Pancreas (tissue), 10 donors: ENCODE measurements around the gene PSMA7. TPM values are rescaled to one million over a fixed set of nuclear protein-coding genes. Genes with fewer than 3 reads are reported as not detected.

Experiments
- ATAC-seq, 4 donors: fragments of 200-7000 bp; cut with Tn5 transposase; one replicate each; pipeline versions ENCODE4 v1.8.0 to v1.9.1; 2020; ENCODE audit warnings: mild to moderate bottlenecking in 4 of 4, moderate library complexity in 4 of 4
- DNase-seq, 6 donors: peaks; one replicate each; pipeline ENCODE4 v3.0.0-alpha.2; 2020
- FAIRE-seq: peaks from 2 replicates; lab custom pipeline; 2012; peaks lifted over from hg19 to GRCh38; lab: Jason Lieb, UNC
- H3K27ac ChIP-seq, 4 donors: fragments of 200-600 bp; sonication (generic); 1 replicate in 3 of 4; 2 replicates in 1 of 4; pipeline versions ENCODE4 v1.5.0 to v1.8.0; 2020
- H3K27me3 ChIP-seq, 4 donors: fragments of 200-600 bp; one replicate each; pipeline ENCODE4 v1.8.0; 2021
- H3K36me3 ChIP-seq, 3 donors: fragments of 200-600 bp; sonication (generic) in 1 of 3; one replicate each; pipeline versions ENCODE4 v1.5.0 to v1.8.0; 2020 to 2021
- H3K4me1 ChIP-seq, 3 donors: fragments of 200-600 bp; one replicate each; pipeline ENCODE4 v1.8.0; 2021
- H3K4me3 ChIP-seq, 4 donors: fragments of 200-600 bp; sonication (generic) in 2 of 4; one replicate each; pipeline versions ENCODE4 v1.5.0 to v1.8.0; 2020 to 2021
- H3K9me3 ChIP-seq, 4 donors: fragments of 200-600 bp; one replicate each; pipeline ENCODE4 v1.8.0; 2021
- CTCF ChIP-seq, 4 donors: fragments of 200-600 bp; sonication (generic) in 3 of 4; IDR thresholded peaks; one replicate each; pipeline versions ENCODE4 v1.5.0 to v1.8.0; 2021; ENCODE audit warnings: antibody characterized with exemption in 4 of 4
- WGBS, 2 donors: extraction: QIAGEN DNeasy Blood & Tissue Kit; methylation state at CpG; one replicate each; pipeline ENCODE4 v1.1.7; 2013; 5-methylcytosine and 5-hydroxymethylcytosine counted together
- intact Hi-C, 3 donors: fragments of 100-400 bp; cut with DNase I; formaldehyde crosslinking; loops; one replicate each; pipeline versions ENCODE4 v1.11.1 to v1.14.2; 2022
- polyA plus RNA-seq, 2 donors: library from polyadenylated mRNA; stranded (reverse); fragments of 200-250 nt; gene quantifications; one replicate each; pipeline ENCODE4 v1.2.3, GENCODE V29; 2013
- total RNA-seq, 6 donors: library from RNA; stranded (reverse); fragmentation: NEBNext Ultra II Directional in 4 of 6; extraction: Animal tissue kit (Norgen Biotek cat#: 25700) in 4 of 6; gene quantifications; one replicate each; pipeline versions ENCODE4 v1.2.1 to v1.2.4, GENCODE V29; 2021 to 2023
- donor health status: healthy with polysubstance abuse.
- donor health status: DM: no; HTN: no; CAD: no; lungs with moderate emphysema.
- donor health status: DM: no; HTN: no; CAD: no.
- donor health status: control.
- donor health status: control.
- donor health status: Bipolar disorder and iron deficiency.
- donor health status: DM: yes; HTN: yes; CAD: no.
- donor health status: DM: no; HTN: no; CAD: no.
- donor health status: DM: no; HTN: no; CAD: no.
- donor health status: DM: yes; HTN: yes; CAD: no.

Gene PSMA7
- total and polyA plus RNA-seq, 8 donors, result 55.6 to 119 (median 74.3) TPM

GRCh38 chr20:62186887-62187866 is 44.0 kb upstream of the PSMA7 start:
- Histone ChIP-seq H3K4me3 (no peak overlapping the region), H3K4me1 (peaks cover 0 to 14% (median 0%) of the 10 kb centered on the region in 3 donors), H3K27me3 (no peaks in the 10 kb centered on the region), H3K36me3 (no peaks in the 10 kb centered on the region), H3K9me3 (no peaks in the 10 kb centered on the region), H3K27ac (no peak overlapping the region)
- intact Hi-C loops, result no loop called here
- TF ChIP-seq CTCF (IDR thresholded peaks at IDR 0.05), result no peak
- no peak for FAIRE-seq
- peak in 1 of 6 donors; percentile 1 for DNase-seq
- 64 to 66% methylated on average over 13 of the region's 13 CpGs for WGBS, 2 donors
- ATAC-seq, result no peak

GRCh38 chr20:62186096-62186426 is 42.9 kb upstream of the PSMA7 start:
- no peak for TF ChIP-seq CTCF (IDR thresholded peaks at IDR 0.05)
- Histone ChIP-seq H3K4me3 (no peak overlapping the region), H3K4me1 (peaks cover 0 to 18% (median 0%) of the 10 kb centered on the region in 3 donors), H3K27ac (no peak overlapping the region), H3K36me3 (no peaks in the 10 kb centered on the region), H3K9me3 (no peaks in the 10 kb centered on the region), H3K27me3 (no peaks in the 10 kb centered on the region)
- DNase-seq, result no peak
- intact Hi-C loops, result no loop called here
- WGBS, 2 donors, result 66 to 90% methylated on average over 3 of the region's 3 CpGs
- FAIRE-seq, result no peak
- no peak for ATAC-seq

- ATAC-seq (no peak), FAIRE-seq (no peak), DNase-seq (peak in 2 of 6 donors; percentile 11 to 12)
- peak overlapping the region; percentile 82 to 90 (median 88) for H3K27ac ChIP-seq
- H3K9me3 ChIP-seq, result no peaks in the 10 kb centered on the region
- 23% methylated on average over 25 of the region's 25 CpGs for WGBS, 2 donors
- H3K27me3 ChIP-seq, result no peaks in the 10 kb centered on the region
- no peak for TF ChIP-seq CTCF (IDR thresholded peaks at IDR 0.05)
- peak overlapping the region; percentile 80 to 98 (median 97) for H3K4me3 ChIP-seq
- peaks cover 0 to 6% (median 0%) of the 10 kb centered on the region in 3 donors for H3K36me3 ChIP-seq
- peaks cover 0 to 18% (median 0%) of the 10 kb centered on the region in 3 donors for H3K4me1 ChIP-seq
- intact Hi-C loops, result no loop called here
These were observed 40.4 kb upstream of the PSMA7 start for GRCh38 chr20:62183426-62184142.

GRCh38 chr20:62182469-62183425 is 39.6 kb upstream of the PSMA7 start, which contains the start of gene MTG2:
Gene MTG2, plus strand, starts transcription at chr20:62183028. Its CDS starts 10,393 bp downstream, at chr20:62193421.
- H3K27ac ChIP-seq, result peak within 1 kb of the TSS; percentile 82 to 90 (median 88)
- H3K9me3 ChIP-seq, result no peaks in the 10 kb centered on the region
- intact Hi-C loops, result no loop called here
- peaks cover 0 to 18% (median 0%) of the 10 kb centered on the region in 3 donors for H3K4me1 ChIP-seq
- WGBS, 2 donors, result 0 to 1% methylated on average over 87 to 96 of the region's 96 CpGs
- peaks cover 0 to 6% (median 0%) of the 10 kb centered on the region in 3 donors for H3K36me3 ChIP-seq
- peak; percentile 98 to 99 (median 98) for ATAC-seq
- FAIRE-seq, result no peak
- no peaks in the 10 kb centered on the region for H3K27me3 ChIP-seq
- peak; percentile 94 to 99 (median 94) for DNase-seq
- no peak for TF ChIP-seq CTCF (IDR thresholded peaks at IDR 0.05)
- H3K4me3 ChIP-seq, result peak within 1 kb of the TSS; percentile 80 to 98 (median 97)
